GM10248 (cell line): ENCODE results near the gene LTN1.
"Not testable (repeated sequence)": the region's sequence is repeated elsewhere in the genome, so short reads cannot be mapped to it uniquely, and the experiment has no call there.

Source experiments
- CTCF ChIA-PET: fragments of 300-600 bp; sonication (Branson Sonifier 250); formaldehyde crosslinking; extraction: SDS; loops from one replicate; lab custom pipeline; 2021; ENCODE audit warnings: antibody characterized with exemption; lab: Yijun Ruan, JAX
- POLR2A ChIA-PET: fragments of 350-650 bp; sonication (Branson Sonifier 250); formaldehyde crosslinking; extraction: SDS; loops from one replicate; lab custom pipeline; 2020; ENCODE audit warnings: antibody characterized with exemption; lab: Yijun Ruan, JAX
- DNase-seq: peaks from one replicate; pipeline ENCODE4 v3.0.0; 2012; ENCODE audit errors: extremely low spot score
- TF ChIP-seq, protein P1 (sequence below): IDR thresholded peaks from 2 replicates; pipeline ENCODE4 v1.5.1; 2012; ENCODE audit warnings: mild to moderate bottlenecking, low read depth; ENCODE audit errors: extremely low read depth, missing control alignments, control extremely low read depth

Gene LTN1

DNA sequence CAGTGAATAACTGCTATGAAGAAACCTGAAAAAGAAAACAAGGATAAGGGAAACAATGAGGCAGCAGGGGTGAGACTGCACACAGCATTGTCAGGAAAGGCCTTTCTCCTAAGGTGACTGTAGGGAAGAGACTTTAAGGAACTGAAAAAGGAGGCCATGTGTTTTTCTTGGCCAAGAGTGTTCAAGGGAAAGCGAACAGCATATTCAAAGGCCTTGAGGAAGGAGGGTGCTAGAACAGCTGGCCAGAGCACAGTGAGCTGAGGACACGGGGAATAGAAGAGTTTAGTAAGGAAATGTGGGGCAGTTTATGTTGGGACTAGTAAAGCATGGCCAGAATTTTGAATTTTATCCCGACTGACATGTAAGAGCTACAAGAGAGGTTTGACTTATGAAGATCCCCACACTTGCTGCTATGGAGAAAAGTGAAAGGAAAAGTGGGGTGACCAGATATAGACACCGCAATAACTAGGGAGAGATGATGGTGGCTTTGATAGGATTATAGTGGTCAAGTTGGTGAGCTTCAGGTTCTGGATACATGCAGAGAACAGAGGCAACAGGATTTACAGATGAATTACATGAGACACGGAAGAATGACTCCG lies 25.1 kb upstream of the LTN1 start:
- TF ChIP-seq, protein P1, sequence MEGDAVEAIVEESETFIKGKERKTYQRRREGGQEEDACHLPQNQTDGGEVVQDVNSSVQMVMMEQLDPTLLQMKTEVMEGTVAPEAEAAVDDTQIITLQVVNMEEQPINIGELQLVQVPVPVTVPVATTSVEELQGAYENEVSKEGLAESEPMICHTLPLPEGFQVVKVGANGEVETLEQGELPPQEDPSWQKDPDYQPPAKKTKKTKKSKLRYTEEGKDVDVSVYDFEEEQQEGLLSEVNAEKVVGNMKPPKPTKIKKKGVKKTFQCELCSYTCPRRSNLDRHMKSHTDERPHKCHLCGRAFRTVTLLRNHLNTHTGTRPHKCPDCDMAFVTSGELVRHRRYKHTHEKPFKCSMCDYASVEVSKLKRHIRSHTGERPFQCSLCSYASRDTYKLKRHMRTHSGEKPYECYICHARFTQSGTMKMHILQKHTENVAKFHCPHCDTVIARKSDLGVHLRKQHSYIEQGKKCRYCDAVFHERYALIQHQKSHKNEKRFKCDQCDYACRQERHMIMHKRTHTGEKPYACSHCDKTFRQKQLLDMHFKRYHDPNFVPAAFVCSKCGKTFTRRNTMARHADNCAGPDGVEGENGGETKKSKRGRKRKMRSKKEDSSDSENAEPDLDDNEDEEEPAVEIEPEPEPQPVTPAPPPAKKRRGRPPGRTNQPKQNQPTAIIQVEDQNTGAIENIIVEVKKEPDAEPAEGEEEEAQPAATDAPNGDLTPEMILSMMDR: no peak
- ChIA-PET CTCF (interaction anchor here (0.9 to 1.7 kb wide), 3 partner anchors 10 to 20 kb away, joined by 3 to 6 read pairs (median 4); no protein-coding TSS in a partner anchor), POLR2A (no interaction called here)
- DNase-seq: peak; percentile 22

DNA sequence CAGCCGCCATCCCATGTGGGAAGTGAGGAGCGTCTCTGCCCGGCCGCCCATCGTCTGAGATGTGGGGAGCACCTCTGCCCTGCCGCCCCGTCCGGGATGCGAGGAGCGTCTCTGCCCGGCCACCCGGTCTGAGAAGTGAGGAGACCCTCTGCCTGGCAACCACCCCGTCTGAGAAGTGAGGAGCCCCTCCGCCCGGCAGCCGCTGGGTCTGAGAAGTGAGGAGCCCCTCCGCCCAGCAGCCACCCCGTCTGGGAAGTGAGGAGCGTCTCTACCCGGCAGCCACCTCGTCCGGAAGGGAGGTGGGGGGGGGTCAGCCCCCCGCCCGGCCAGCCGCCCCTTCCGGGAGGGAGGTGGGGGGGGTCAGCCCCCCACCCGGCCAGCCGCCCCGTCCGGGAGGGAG lies 18.6 kb upstream of the LTN1 start:
- POLR2A ChIA-PET, CTCF ChIA-PET, DNase-seq: not testable (repeated sequence)

DNA sequence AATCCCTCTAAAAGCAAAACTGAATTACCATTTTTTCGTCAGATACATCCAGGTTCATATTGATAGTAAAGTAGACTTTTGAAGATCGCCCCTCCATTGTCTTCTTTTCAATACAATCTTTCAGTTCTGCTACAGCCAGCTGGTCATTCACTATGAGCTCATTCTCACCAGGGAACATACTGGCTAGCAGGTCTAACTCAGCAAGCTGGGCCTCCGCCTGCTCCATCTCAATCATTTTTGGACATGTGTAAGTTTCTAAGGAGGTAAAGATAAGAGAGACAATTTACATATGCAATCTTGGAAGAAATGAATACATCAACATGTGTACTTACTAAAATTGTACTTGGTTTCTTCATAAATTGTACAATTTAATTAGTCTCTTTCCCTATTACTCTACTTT lies 15.7 kb upstream of the LTN1 start:
- ChIA-PET CTCF (interaction anchor here (1.2 to 1.4 kb wide), 2 partner anchors 15 to 16 kb away, joined by 4 read pairs; partner anchors contain the start of gene USP16), POLR2A (no interaction called here)
- TF ChIP-seq, protein P1: no peak
- DNase-seq: no peak

DNA sequence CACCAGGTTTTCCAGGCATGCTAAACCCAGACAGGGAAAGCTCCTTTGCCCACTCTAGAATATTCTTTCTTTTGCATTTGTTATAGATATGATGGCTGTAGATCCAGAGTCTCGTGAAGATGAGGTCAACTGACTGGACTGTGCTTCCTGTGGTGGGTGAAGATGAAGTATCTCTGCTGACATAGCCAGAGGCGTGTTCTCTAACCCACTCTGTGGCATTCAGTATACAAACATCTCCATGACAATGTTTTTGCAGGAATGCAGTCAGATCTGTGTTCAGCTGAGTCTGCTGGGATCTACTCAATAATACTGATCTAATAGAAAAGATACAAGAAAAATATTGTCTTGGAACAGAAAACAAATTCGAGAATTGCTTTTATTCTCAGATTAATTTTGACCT lies 15.1 kb upstream of the LTN1 start:
- no peak for DNase-seq
- TF ChIP-seq, protein P1: no peak
- POLR2A ChIA-PET: no interaction called here
- CTCF ChIA-PET: interaction anchor here (1.2 kb wide), 1 partner anchor 14 kb away, joined by 4 read pairs; no protein-coding TSS in a partner anchor

DNA sequence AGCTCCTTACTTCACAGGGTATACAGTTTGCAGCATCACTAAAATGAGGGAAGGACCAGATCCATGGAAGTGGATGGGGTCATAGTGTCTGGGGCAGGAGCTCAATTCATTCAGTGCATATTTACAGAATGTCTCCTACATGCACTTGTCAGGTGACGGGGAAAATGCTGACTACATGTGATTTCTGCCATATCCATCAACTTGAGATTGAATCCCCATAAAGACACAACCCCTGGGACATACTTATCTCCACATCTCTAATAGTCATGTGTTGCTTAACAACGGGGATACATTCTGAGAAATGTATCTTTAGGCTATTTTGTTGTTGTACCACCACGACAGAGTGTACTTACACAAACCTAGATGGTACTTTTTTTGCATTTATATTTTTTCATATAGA lies 14.5 kb upstream of the LTN1 start:
- CTCF ChIA-PET: no interaction called here
- DNase-seq: no peak
- POLR2A ChIA-PET: no interaction called here
- TF ChIP-seq, protein P1: no peak

DNA sequence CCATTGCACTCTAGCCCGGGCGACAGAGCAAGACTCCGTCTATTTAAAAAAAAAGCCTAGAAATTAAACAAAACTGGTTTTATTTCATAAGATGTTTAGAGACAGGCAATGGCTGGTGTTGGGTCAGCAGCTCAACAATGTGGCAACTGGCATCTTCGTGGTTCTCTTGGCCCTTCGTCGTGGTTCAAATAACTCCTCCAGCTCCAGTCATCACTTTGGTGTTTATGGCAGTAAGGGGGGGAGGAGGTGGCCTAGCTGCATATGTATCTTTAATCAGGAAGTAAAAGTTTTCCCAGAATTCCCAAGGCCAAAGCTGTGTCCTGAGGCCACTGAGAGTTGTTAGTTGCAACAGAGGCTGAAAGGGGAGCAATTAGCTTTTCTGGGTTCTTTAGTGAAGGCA lies 13.0 kb upstream of the LTN1 start:
- DNase-seq: no peak
- POLR2A ChIA-PET: no interaction called here
- TF ChIP-seq, protein P1: no peak
- CTCF ChIA-PET: interaction anchor here (0.7 to 1.2 kb wide), 4 partner anchors 10 to 18 kb away, joined by 3 to 4 read pairs (median 3); partner anchors contain the start of gene USP16
